OCI-LY1 (cell line): ENCODE data around the gene BOK.

ENCODE experiments used
- H2AFZ ChIP-seq: fragments of 200-600 bp; sonication (generic), shearing (Covaris generic); 2 replicates; pipeline ENCODE4 v1.6.0; 2014; ENCODE audit warnings: antibody characterized with exemption, mild to moderate bottlenecking, low read length
- H3F3A ChIP-seq: fragments of 200-600 bp; sonication (generic), shearing (Covaris generic); 2 replicates; pipeline ENCODE4 v1.6.0; 2014; ENCODE audit warnings: mild to moderate bottlenecking, antibody characterized with exemption, low read length, moderate library complexity; ENCODE audit not compliant: insufficient read depth
- H3K27ac ChIP-seq: fragments of 200-600 bp; sonication (generic); 2 replicates; pipeline ENCODE4 v1.5.1; 2014; ENCODE audit warnings: low read length, mixed run types, mild to moderate bottlenecking, low read depth; ENCODE audit not compliant: poor library complexity, severe bottlenecking
- H3K27me3 ChIP-seq: fragments of 200-600 bp; sonication (generic); 2 replicates; pipeline ENCODE4 v1.6.0; 2014; ENCODE audit warnings: antibody characterized with exemption, mild to moderate bottlenecking, low read length, moderate library complexity; ENCODE audit not compliant: insufficient read depth
- H3K36me3 ChIP-seq: fragments of 200-600 bp; sonication (generic); 2 replicates; pipeline ENCODE4 v1.6.1; 2014; ENCODE audit warnings: mild to moderate bottlenecking, antibody characterized with exemption, low read length, moderate library complexity, mixed read lengths; ENCODE audit not compliant: insufficient read depth
- H3K4me1 ChIP-seq: fragments of 200-600 bp; sonication (generic); 2 replicates; pipeline ENCODE4 v1.5.1; 2014; ENCODE audit warnings: mild to moderate bottlenecking, low read length, moderate library complexity; ENCODE audit not compliant: insufficient read depth, severe bottlenecking
- H3K4me2 ChIP-seq: fragments of 200-600 bp; sonication (generic), shearing (Covaris generic); 2 replicates; pipeline ENCODE4 v1.6.1; 2014; ENCODE audit warnings: low read length
- H3K4me3 ChIP-seq: fragments of 200-600 bp; sonication (generic); 2 replicates; pipeline ENCODE4 v1.5.1; 2014; ENCODE audit warnings: low read length, low read depth, mild to moderate bottlenecking, mixed read lengths; ENCODE audit not compliant: poor library complexity, severe bottlenecking
- H3K79me2 ChIP-seq: fragments of 200-600 bp; shearing (Covaris generic); 2 replicates; pipeline ENCODE4 v1.6.1; 2016; ENCODE audit warnings: mixed run types, low read length, mixed read lengths; ENCODE audit not compliant: insufficient read depth
- H3K9ac ChIP-seq: fragments of 200-600 bp; sonication (generic), shearing (Covaris generic); 2 replicates; pipeline ENCODE4 v1.6.1; 2014; ENCODE audit warnings: mild to moderate bottlenecking, low read length, mixed read lengths
- H3K9me2 ChIP-seq: fragments of 200-600 bp; sonication (generic), shearing (Covaris generic); 2 replicates; pipeline ENCODE4 v1.6.1; 2014; ENCODE audit warnings: low read depth, mild to moderate bottlenecking, low read length, mixed read lengths
- H3K9me3 ChIP-seq: fragments of 200-600 bp; shearing (Covaris generic); 2 replicates; pipeline ENCODE4 v1.6.1; 2014; ENCODE audit warnings: low read length, mixed read lengths
- H4K20me1 ChIP-seq: fragments of 200-600 bp; sonication (generic), shearing (Covaris generic); 2 replicates; pipeline ENCODE4 v1.6.0; 2016; ENCODE audit warnings: mild to moderate bottlenecking, low read length; ENCODE audit not compliant: insufficient read depth
- CTCF ChIP-seq: fragments of 200-600 bp; sonication (generic), shearing (Covaris generic); IDR thresholded peaks from 2 replicates; pipeline ENCODE4 v1.5.1; 2017; ENCODE audit warnings: mild to moderate bottlenecking, antibody characterized with exemption, low read length, moderate library complexity, mixed read lengths
- EZH2 ChIP-seq: fragments of 200-600 bp; sonication (generic), shearing (Covaris generic); IDR thresholded peaks from 2 replicates; pipeline ENCODE4 v1.8.0; 2017; ENCODE audit warnings: borderline replicate concordance, mixed run types, mild to moderate bottlenecking, antibody characterized with exemption, low read length, moderate library complexity, mixed read lengths

BOK gene

DNA sequence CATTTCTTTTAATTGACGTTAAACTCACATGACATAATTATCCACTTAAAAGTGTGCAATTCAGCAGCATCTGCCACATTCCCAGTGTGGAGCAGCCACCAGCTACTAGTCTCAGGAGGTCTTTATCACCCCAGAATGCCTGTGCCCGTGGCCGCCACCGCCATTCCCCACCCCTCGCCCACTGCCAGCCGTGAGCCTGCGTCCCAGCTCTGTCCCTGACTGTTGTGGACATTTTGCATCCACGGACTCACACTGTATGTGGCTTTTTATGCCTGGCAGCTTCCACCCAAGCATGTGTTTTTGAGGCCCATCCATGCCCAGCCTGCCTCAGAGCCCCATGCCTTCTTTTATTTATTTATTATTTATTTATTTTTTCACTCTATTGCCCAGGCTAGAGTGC is 9.2 kb downstream of the BOK start:
- H3K9ac ChIP-seq, result no peak overlapping the region
- TF ChIP-seq CTCF (no peak), EZH2 (no peak)
- H3K9me3 ChIP-seq, result no peaks in the 10 kb centered on the region
- H3K36me3 ChIP-seq, result no peaks in the 10 kb centered on the region
- H2AFZ ChIP-seq, result no peak overlapping the region
- H3K9me2 ChIP-seq, result no peaks in the 10 kb centered on the region
- no peak overlapping the region for H3K27ac ChIP-seq
- no peaks in the 10 kb centered on the region for H3K79me2 ChIP-seq
- H3K4me3 ChIP-seq, result no peak overlapping the region
- H3K4me2 ChIP-seq, result no peak overlapping the region
- H3K4me1 ChIP-seq, result no peaks in the 10 kb centered on the region
- H3F3A ChIP-seq, result no peaks in the 10 kb centered on the region
- no peaks in the 10 kb centered on the region for H4K20me1 ChIP-seq
- no peaks in the 10 kb centered on the region for H3K27me3 ChIP-seq

DNA sequence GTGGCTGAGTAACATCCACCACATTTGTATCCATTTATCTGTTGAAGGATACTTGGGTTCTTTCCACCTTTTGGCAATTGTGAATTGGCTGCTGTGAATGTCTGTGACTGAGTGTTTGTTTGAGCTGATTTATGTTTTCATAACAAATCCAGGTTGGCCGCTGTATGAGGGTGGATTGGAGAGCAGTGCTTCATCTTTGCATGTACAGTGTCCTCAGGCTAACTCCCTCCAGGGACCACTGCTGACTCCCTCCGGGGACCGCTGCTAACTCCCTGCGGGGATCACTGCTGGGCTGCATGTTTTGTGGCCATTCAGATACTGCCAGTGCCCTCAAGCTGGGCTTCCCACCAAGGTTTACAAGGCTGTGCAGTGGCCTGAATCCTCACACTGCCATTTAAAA is 10.2 kb downstream of the BOK start:
- Histone ChIP-seq H3K9me3 (no peaks in the 10 kb centered on the region), H2AFZ (no peak overlapping the region), H3K27ac (no peak overlapping the region), H3K4me2 (no peak overlapping the region), H3K27me3 (no peaks in the 10 kb centered on the region), H3K4me1 (no peaks in the 10 kb centered on the region), H3K4me3 (no peak overlapping the region), H3F3A (no peaks in the 10 kb centered on the region), H3K36me3 (no peaks in the 10 kb centered on the region), H4K20me1 (no peaks in the 10 kb centered on the region), H3K79me2 (no peaks in the 10 kb centered on the region), H3K9ac (no peak overlapping the region), H3K9me2 (no peaks in the 10 kb centered on the region)
- TF ChIP-seq EZH2, result no peak
- TF ChIP-seq CTCF, result no peak

GRCh38 chr2:241569831-241570281 is 11.3 kb downstream of the BOK start:
- TF ChIP-seq CTCF, result no peak
- TF ChIP-seq EZH2, result no peak
- Histone ChIP-seq H3K79me2 (no peaks in the 10 kb centered on the region), H3K36me3 (no peaks in the 10 kb centered on the region), H3K4me1 (no peaks in the 10 kb centered on the region), H3K4me2 (no peak overlapping the region), H3K9me3 (no peaks in the 10 kb centered on the region), H4K20me1 (no peaks in the 10 kb centered on the region), H2AFZ (no peak overlapping the region), H3K9ac (no peak overlapping the region), H3K4me3 (no peak overlapping the region), H3F3A (no peaks in the 10 kb centered on the region), H3K9me2 (no peaks in the 10 kb centered on the region), H3K27me3 (no peaks in the 10 kb centered on the region), H3K27ac (no peak overlapping the region)
